Prostate gland (tissue), 2 donors: Measurements from ENCODE around the gene ZEB2. TPM values are rescaled to one million over a fixed set of nuclear protein-coding genes. Genes with fewer than 3 reads are reported as not detected.
A peak's percentile ranks its signal among the peaks of the same experiment; 100 is the strongest.

Experiments
- DNase-seq: peaks from one replicate; pipeline ENCODE4 v3.0.0-alpha.2; 2019; ENCODE audit warnings: low spot score
- H3K27ac ChIP-seq, 2 donors: fragments of 200-600 bp; sonication (generic); 2 replicates each; pipeline ENCODE4 v1.5.1; 2017 to 2019
- H3K27me3 ChIP-seq: fragments of 200-600 bp; sonication (generic); replicated peaks from 2 replicates; pipeline ENCODE4 v1.5.1; 2019; ENCODE audit not compliant: insufficient read depth
- H3K36me3 ChIP-seq, 2 donors: fragments of 200-600 bp; sonication (generic); 1 replicate in 1 of 2; 2 replicates in 1 of 2; pipeline versions ENCODE4 v1.5.1 to v1.8.1; 2017 to 2019
- H3K4me1 ChIP-seq: fragments of 200-600 bp; sonication (generic); replicated peaks from 2 replicates; pipeline ENCODE4 v1.5.1; 2019
- H3K4me3 ChIP-seq, 2 donors: fragments of 200-600 bp; sonication (generic); 2 replicates each; pipeline ENCODE4 v1.5.1; 2017 to 2019
- H3K9me3 ChIP-seq: fragments of 200-600 bp; sonication (generic); 2 replicates; pipeline ENCODE4 v1.5.1; 2017
- POLR2A ChIP-seq: fragments of 450-650 bp; IDR thresholded peaks from one replicate; pipeline ENCODE4 v1.6.1; 2016; ENCODE audit warnings: antibody characterized with exemption, mild to moderate bottlenecking
- POLR2AphosphoS5 ChIP-seq: sonication (generic); formaldehyde crosslinking; IDR thresholded peaks from one replicate; pipeline ENCODE4 v1.6.1; 2017; ENCODE audit warnings: antibody characterized with exemption
- WGBS: methylation state at CpG from one replicate; pipeline ENCODE4 v1.1.5; 2018; 5-methylcytosine and 5-hydroxymethylcytosine counted together
- intact Hi-C: fragments of 100-400 bp; cut with DNase I; formaldehyde crosslinking; loops from one replicate; pipeline ENCODE4 v1.14.2; 2022
- total RNA-seq, 2 donors: library from RNA; depleted of rRNA; stranded (reverse); fragments of >200 nt; gene quantifications; one replicate each; pipeline ENCODE4 v1.1.0, GENCODE V29; 2016
- TF ChIP-seq, protein P1 (sequence below), 4 experiments: fragments of 200-600 bp in 2 of 4; fragments of 450-650 bp in 2 of 4; sonication (generic) in 2 of 4; IDR thresholded peaks; 1 replicate in 3 of 4; 2 replicates in 1 of 4; pipeline ENCODE4 v1.5.1; 2016 to 2019; ENCODE audit warnings: antibody characterized with exemption in 4 of 4, mild to moderate bottlenecking in 2 of 4, moderate library complexity in 2 of 4

Gene ZEB2
- total RNA-seq, 2 donors from 2014 or later = 13.1 to 80.4 TPM

DNA sequence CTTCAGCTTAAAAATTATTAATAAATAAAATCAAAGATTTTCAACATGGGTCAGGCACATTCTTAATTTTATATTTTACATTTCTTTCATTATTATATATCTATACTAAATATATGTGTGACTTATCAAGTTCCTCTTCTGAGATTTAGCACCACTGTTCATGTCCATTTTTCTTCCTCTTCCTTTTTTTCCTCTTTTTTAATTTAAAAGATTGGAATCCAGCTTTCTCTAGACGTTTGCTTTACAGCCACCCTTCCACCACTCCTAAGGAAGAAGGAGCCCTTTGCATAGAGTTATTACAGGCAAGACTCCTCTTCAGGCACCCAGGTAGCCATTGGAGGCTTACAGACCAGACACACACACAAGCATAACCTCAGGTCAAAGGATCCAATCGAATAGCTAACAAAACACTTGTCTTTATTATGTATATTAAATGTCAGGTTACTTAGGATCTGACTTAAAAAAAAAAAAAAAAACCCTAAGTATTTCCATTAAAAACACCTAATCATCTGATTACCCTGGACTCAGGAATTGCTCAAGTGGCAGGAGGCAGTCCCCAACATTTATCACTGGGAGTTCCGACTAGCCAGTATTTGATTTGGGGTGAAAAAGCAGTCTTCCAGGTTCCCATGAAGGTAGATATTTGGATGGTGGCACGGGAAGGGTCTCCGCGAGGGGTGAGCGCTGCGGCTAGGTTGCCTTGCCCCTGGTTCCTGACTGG is 2.4 kb upstream of the ZEB2 start:
- Histone ChIP-seq H3K27ac (peak overlapping the region; percentile 66 to 68), H3K27me3 (peaks cover 9% of the 10 kb centered on the region), H3K4me1 (no peaks in the 10 kb centered on the region), H3K4me3 (peak overlapping the region in 1 of 2 donors; percentile 31), H3K36me3 (no peaks in the 10 kb centered on the region), H3K9me3 (no peaks in the 10 kb centered on the region)
- intact Hi-C loops = loop anchor here (5.0 kb wide), 1 partner anchor 190 kb away; a partner anchor contains a TSS
- DNase-seq = no peak
- no peak for TF ChIP-seq POLR2A
- no peak for TF ChIP-seq POLR2AphosphoS5
- TF ChIP-seq, protein P1, sequence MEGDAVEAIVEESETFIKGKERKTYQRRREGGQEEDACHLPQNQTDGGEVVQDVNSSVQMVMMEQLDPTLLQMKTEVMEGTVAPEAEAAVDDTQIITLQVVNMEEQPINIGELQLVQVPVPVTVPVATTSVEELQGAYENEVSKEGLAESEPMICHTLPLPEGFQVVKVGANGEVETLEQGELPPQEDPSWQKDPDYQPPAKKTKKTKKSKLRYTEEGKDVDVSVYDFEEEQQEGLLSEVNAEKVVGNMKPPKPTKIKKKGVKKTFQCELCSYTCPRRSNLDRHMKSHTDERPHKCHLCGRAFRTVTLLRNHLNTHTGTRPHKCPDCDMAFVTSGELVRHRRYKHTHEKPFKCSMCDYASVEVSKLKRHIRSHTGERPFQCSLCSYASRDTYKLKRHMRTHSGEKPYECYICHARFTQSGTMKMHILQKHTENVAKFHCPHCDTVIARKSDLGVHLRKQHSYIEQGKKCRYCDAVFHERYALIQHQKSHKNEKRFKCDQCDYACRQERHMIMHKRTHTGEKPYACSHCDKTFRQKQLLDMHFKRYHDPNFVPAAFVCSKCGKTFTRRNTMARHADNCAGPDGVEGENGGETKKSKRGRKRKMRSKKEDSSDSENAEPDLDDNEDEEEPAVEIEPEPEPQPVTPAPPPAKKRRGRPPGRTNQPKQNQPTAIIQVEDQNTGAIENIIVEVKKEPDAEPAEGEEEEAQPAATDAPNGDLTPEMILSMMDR (IDR thresholded peaks at IDR 0.05) = no peak
- 34% methylated on average over 8 of the region's 8 CpGs for WGBS

DNA sequence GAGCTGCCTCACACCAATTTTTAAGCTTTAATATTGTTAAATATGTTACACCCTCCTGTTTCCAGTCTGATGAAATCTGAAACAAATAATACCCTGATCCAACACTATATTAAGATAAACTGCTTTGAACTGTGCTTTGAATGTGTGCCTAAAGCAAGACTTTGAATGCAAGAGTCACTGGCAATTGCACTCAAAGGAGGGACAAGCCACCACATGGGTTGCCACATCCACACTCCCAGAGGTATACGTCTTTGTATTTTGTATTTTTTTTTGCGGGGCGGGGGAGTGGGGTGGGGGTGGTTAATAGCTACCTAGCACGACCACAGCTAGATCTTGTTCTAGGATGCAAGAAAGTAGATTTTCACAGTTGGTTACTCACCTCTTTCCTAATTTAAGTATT is 1.8 kb upstream of the ZEB2 start:
- TF ChIP-seq, protein P1 (IDR thresholded peaks at IDR 0.05) = no peak
- TF ChIP-seq POLR2A = no peak
- Histone ChIP-seq H3K27me3 (peaks cover 13% of the 10 kb centered on the region), H3K4me1 (no peaks in the 10 kb centered on the region), H3K36me3 (no peaks in the 10 kb centered on the region), H3K9me3 (no peaks in the 10 kb centered on the region), H3K27ac (peak overlapping the region in 1 of 2 donors; percentile 68), H3K4me3 (no peak overlapping the region)
- 12% methylated on average over 4 of the region's 4 CpGs for WGBS
- no peak for DNase-seq
- intact Hi-C loops = loop anchor here (5.0 kb wide), 1 partner anchor 189 kb away; a partner anchor contains a TSS

DNA sequence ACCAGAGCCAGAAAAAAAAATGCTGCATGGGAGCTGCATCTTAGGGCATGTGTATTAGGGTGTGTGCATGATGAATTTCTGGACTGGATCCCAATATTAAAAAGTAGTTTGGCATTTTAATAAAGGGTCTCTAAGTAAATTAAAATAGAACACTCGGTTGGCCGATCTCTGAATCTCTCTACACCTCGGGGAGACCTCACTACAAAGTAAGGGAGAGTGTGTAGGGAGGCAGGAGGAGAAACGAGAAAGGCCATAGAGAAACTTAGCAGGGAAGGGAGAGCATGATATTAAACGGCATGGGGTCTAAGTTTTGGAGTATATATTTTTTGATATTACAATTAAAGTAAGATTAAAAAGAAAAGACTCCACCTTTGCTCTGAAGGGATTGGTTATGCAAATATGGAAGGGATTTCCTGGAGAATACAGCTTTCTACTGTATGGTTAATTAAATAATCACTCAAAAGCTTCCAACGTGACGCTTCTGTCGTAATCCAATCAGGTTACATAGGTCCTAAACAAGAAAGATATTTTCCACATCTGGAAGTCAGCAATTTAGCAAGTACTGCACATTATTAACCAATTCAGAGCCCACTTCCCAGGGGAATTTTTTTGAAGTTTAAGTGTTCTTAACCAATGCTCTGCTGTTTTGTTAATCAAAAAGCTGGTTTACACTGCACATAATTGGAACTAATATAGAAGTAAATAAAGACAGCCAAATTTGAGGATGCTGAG is 1.0 kb upstream of the ZEB2 start:
- WGBS = 17% methylated on average over 8 of the region's 8 CpGs
- Histone ChIP-seq H3K4me1 (no peaks in the 10 kb centered on the region), H3K9me3 (no peaks in the 10 kb centered on the region), H3K36me3 (no peaks in the 10 kb centered on the region), H3K27me3 (peaks cover 13% of the 10 kb centered on the region), H3K4me3 (no peak overlapping the region), H3K27ac (peak overlapping the region in 1 of 2 donors; percentile 68)
- TF ChIP-seq POLR2AphosphoS5 (no peak), POLR2A (no peak)
- TF ChIP-seq, protein P1 (IDR thresholded peaks at IDR 0.05) = no peak
- intact Hi-C loops = loop anchor here (5.0 kb wide), 1 partner anchor 189 kb away; a partner anchor contains a TSS
- no peak for DNase-seq

DNA sequence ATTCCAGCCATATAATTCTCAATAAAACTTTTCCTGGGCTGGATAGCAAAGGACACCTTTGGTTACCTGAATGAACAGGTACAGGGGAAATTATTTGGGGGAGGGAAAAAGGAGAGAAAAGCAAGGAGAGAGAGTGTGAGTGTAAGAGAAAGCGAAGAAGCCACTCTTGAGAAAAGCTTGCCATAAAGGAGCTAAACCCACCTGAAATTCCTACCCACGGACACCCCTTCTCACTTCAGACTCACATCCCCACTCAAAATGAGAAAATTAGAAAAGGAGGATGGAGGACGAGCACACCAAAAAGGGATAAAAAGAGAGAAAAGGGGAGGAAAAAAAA is 354 bp downstream of the ZEB2 start:
- Histone ChIP-seq H3K4me3 (peak overlapping the region; percentile 24 to 51), H3K9me3 (no peaks in the 10 kb centered on the region), H3K27me3 (peaks cover 13% of the 10 kb centered on the region), H3K36me3 (no peaks in the 10 kb centered on the region), H3K27ac (peak overlapping the region; percentile 84), H3K4me1 (no peaks in the 10 kb centered on the region)
- intact Hi-C loops = loop anchor here (5.0 kb wide), 2 partner anchors 582 to 1233 kb away; no protein-coding TSS in a partner anchor
- WGBS = 16% methylated on average over 3 of the region's 3 CpGs
- no peak for DNase-seq
- no peak for TF ChIP-seq POLR2AphosphoS5
- TF ChIP-seq, protein P1 (IDR thresholded peaks at IDR 0.05) = no peak
- no peak for TF ChIP-seq POLR2A
